GM18907 (cell line): Measurements from ENCODE around the gene TPM4.
"Not testable (repeated sequence)": the region's sequence is repeated elsewhere in the genome, so short reads cannot be mapped to it uniquely, and the experiment has no call there.

Experiments
- ATAC-seq: cut with Tn5 transposase; IDR thresholded peaks from one replicate; pipeline ENCODE4 v1.9.1; 2021; ENCODE audit warnings: mild to moderate bottlenecking, moderate library complexity; ENCODE audit not compliant: unreplicated experiment

TPM4 gene

DNA sequence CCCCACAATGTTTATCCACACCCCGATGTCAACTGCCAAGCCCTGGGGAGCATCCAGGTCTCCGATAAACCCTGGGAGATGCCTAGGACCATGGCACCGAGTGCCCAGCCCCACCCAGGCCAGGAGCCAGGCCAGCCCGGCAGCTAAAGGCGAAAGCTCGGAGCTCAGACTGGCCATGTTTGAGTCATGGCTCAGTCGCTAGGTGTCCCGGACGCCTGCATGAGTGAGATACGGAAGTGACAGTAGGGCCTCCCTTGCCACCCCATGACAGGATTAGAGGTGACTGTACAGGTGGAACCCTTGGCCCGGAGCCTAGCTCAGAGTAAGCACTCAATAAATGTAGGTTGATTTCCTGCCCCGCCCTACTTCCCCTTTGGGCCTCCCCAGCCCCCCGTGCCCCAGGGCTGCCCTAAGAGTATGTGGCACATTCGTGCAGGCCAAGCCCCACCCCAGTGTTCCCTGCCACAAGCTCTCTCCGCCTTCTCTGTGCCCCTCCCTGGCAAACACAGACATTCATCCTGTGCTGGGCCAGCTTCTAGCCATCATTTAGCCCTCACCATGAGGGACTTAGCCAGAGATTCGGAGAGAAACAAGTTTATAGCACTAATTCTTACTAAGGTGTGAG lies 5.8 kb upstream of the TPM4 start:
- ATAC-seq: peak; percentile 51

DNA sequence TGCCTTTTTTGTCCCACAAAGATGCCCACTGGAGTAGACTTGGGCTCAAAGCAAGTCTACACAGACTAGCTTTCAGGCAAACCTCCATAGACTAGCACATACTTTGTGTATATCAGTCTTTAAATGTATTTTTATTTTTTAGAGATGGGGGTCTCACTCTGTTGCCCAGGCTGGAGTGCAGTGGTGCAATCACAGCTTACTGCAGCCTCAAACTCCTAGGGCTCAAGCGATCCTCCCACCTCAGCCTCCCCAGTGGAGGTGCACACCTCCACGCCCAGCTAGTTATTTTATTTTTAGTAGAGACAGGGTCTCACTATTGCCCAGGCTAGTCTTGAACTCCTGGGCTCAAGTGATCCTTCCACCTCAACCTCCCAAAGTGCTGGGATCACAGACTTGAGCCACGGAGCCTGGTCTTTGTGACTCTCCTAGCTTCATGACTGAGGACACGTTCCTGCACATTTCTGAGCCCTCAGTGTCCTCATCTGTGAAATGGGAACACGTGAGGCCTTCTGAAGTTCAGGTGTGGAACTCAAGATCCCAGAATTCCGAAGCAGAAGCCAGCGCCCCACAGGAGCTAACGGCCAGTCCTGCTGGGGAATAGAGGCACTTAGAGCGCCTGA lies 5.1 kb upstream of the TPM4 start:
- ATAC-seq: no peak

DNA sequence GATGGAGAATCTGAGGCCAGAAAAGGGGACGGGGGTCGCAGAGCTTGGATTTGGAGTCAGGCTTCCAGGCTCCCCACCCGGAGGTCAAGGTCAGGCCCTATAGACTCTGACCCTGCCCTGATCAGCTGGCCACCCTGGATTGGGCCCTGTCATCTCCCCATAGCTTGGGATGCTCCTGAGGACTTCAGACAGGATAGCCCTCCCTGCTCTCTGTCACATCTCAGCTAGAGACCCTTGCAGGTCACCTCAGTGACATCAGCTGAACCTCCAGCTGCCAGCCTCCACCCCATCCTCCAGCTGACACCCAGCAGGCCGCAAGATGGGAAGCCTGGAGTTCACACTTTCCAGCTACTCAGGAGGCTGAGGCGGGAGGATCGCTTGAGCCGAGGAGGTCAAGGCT lies 2.8 kb upstream of the TPM4 start:
- ATAC-seq: no peak

DNA sequence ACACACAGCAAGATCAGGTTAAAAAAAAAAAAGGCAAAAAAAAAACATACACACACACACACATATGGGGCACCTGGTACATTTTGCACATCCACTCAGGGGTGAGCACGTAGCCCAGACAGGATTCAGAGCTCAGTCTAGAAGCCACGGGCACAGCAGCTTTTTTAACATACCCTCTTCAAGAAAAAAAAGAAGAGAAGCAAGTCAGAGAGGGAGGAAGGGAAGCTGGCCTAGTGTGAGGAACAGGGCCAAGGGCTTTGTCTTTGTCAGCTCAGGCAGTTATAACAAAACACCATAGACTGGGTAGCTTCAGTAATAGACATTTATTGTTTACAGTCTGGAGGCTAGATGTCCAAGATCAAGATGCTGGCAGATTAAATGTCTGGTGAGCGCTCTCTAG lies 2.3 kb upstream of the TPM4 start:
- ATAC-seq: no peak

DNA sequence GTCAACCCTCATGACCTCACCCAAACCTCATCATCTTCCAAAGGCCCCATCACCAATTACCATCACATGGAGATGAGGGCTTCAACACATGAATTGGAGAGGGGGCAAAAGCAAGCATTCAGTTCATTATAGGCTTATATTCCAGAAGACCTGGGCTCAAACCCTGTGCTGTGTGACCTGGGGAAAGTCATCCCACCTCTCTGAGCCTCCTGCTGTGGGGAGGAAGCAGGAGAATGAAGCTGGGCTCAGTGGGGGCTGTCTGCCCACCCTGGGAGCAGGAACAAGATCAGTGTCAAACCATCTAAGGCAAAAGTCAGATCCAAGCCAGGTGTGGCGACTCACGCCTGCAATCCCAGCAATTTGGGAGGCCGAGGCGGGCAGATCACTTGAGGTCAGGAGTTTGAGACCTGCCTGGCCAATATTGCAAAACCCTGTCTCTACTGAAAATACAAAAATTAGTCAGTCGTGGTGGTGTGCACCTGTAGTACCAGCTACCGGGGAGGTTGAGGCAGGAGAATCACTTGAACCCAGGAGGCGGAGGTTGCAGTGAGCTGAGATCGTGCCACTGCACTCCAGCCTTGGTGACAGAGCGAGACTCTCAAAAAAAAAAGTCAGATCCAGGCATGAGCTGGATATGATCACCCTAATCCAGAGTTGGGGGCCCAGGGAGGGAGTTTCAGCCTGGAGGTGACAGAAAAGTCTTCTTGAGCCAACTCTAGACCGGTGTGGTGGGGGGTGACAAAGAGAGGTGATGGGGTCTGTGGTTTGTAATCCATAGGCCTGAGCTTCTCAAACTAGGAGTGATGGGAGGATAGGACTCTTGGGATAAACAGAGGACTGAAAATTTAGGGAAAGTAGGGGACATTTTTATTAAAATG lies 1.6 kb upstream of the TPM4 start:
- no peak for ATAC-seq

DNA sequence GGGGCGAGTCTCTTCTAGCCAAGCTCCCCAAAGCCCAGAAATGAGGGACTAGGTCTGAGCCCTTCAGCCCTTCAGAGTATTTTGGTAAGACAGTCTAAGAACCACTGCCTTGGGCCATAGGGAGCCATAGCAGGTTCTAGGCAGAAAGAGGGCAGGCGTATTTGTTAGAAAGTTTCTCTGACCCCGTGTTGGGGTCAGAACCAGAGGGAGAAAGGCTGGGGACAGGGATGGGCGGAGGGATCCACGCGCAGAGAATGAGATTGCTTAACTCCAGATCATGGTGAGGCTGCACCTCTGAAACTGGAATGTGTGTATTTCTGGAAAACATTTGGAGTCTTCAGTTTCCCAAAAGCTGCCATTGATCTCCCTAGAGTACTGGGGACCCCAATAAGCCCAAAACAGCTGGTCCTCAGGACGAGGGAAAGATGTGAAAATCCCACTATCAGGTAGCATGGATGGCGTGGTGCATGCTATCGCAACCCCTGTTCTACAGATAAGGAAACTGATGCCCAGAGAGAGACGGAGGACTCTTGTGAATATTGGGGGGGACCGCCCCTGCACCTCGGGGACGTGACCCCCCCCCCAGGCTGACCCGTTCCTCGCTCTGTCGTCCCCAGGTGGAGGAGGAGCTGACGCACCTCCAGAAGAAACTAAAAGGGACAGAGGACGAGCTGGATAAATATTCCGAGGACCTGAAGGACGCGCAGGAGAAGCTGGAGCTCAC lies 703 bp upstream of the TPM4 start:
- ATAC-seq: no peak

DNA sequence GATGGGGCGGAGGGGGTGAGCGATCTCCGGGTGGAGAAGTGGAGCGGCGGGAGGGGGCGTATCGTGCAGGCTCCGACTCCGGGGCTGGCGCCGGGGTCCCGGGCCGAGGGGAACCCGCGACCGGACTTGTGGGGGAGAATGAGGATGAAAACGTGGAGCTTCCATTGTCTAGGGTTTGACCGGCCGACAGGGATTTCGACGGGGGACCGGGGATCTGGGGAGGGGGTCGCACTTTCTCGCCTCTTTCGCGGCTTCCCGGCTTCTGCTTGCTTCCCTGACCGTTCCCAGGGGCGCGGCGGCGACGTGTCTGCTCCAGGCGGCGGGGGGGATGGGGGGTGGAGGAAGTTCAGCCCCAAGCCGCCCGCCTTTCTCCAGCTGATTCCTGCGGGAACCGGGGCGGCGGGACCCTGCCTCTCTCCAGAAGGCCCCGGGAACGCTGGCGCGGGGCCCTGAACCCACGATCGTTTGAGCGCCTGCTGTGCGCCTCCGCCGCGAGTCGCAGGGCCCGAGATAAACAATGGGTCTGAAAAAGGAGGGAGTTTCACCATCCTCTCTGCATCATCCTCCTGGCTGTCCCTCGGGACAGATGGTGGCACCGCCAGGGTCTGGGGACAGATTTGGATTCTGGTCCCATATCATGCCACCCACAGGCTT lies 790 bp downstream of the TPM4 start:
- no peak for ATAC-seq

DNA sequence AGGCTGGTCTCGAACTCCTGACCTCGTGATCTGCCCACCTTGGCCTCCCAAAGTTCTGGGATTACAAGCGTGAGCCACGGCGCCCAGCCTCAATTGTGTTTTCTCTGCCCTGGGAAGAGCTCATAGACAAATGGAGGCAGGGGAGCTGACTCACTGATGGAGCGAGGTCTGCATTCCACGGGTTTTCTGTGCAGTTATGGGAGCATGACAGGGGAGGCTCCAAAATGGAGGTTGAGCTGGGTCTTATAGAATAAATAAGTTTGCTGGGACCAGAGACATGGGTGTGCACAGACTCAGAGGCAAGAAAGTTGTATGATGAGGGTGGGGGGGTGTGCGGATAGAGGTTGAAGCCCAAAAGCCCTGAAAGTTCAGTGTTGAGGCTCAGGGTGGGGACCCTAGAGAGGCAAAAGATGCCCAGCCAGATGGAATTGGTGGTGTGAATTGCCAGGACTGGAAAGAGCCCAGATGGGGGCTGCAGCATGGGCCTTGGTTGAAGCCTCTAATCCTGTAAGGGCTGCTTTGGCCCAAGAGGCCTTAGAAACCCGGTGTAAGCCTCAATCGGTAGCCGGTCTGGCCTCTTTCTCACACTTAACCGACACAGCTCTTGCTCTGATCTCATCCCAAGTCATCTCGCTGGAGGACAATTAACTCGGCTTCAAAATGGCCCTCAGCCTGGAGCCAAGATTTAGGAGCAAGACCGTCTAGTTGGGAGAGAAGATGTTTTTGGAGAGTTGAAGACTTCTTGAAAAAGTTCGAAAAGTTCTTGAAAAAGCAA lies 1.9 kb downstream of the TPM4 start:
- ATAC-seq: no peak

DNA sequence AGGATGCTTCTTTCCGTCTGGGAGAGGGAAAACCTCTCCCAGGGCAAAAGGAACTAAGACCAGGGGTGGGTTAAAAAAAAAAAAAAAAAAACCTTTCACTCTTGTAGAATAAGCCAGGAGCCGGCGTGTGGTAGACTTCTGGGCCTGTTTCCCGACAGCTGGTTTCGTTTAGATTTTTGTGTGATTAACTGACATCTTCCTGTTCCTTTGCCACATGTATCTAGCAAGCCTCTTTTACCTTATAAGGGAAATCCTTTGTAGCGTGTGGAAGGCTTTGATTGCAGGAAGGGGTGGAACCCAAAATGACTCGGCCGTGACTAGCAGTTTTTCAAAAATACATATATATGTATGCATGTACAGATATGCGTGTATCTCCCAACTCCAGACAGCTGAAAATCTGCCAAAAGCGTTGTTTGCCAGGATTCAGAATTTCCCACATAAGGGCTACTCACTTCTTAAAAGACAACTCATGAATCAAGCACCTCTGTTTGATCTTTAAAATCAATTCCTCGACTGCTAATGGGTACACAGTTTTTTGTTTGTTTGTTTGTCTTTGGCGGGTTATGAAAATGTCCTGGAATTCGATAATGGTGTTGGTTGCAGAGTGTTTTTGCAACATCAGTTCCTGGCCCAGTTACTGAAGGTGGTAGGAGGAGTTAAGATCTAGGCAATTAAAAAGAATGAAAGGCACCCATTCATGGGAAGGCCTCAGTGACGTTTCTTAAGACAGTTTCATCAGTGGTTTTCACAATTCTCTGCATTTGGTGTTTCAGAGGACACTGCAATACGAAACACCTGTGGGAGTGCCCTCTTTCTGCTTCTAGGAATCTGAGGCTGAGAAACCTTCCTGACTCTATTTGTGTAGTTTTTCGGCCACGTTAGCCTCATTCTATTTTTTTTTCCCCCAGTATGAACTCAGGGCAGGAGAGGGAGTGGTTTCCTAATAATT lies 2.7 kb downstream of the TPM4 start:
- peak; percentile 58 for ATAC-seq

DNA sequence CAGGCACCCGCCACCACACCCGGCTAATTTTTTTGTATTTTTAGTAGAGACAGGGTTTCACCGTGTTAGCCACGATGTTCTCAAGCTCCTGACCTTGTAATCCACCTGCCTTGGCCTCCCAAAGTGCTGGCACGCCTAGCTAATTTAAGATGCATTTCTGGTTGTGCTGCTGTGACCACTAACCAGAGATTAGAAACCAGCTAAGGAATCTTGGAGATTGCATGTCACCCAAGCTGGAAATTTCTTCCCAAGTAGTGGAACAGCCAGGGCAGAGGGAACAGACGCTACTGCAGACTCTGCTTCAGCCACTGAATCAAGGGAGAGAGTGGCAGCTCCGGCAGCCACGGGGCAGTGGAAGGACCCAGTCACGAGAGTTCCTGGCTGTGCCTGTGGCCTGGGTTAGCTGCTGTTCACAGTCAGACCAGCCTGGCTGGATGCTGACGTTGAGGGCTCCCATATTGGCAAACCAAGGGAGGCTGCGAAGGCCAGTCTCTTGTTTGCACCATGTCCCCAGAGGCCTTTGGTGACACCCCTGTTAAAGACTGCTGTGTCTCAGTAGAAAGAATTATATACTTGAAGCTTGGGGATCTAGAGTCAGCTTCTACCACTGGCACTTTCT lies 7.9 kb downstream of the TPM4 start:
- no peak for ATAC-seq

DNA sequence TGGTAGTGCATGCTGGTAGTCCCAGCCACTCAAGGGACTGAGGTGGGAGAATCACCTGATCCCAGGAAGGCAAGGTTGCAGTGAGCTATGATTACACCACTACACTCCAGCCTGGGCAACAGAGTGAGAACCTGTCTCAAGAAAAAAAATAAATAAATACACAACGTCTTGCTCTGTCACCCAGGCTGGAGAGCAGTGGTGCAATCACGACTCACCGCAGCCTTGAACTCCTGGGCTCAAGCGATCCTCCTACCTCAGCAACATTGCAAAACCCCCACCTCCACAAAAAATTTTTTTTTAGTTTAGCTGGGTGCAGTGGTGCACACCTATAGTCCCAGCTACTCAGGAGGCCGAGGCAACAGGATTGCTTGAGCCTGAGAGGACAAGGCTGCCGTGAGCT lies 8.8 kb downstream of the TPM4 start:
- ATAC-seq: no peak

DNA sequence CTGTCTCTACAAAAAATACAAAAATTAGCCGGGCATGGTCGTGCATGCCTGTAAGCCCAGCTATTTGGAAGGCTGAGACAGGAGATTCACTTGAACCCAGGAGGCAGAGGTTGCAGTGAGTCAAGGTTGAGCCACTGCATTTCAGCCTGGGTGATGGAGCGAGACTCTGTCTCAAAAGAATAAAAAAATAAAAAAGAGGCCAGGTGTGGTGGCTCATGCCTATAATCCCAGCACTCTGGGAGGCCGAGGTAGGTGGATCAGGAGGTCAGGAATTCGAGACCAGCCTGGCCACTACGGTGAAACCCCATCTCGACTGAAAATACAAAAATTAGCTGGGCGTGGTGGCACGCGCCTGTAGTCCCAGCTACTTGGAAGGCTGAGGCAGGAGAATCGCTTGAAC lies 11.1 kb downstream of the TPM4 start:
- ATAC-seq: not testable (repeated sequence)

DNA sequence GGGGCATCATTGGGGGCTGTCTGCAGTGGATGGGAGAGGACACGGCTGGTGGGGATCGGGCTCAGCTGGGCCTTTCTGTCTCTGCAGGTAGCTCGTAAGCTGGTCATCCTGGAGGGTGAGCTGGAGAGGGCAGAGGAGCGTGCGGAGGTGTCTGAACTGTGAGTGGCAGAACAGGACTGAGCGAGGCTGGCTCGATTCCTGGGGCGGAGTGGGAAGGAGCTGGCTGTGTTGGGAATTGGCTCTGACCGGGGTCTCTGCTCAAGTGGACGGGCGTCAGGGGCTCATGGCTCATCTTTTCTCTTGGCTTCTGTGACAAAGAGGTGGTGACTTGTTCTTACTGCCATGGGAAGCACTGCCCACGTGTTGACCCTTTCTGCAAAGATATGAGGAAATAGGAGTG lies 11.6 kb downstream of the TPM4 start:
- ATAC-seq: no peak

DNA sequence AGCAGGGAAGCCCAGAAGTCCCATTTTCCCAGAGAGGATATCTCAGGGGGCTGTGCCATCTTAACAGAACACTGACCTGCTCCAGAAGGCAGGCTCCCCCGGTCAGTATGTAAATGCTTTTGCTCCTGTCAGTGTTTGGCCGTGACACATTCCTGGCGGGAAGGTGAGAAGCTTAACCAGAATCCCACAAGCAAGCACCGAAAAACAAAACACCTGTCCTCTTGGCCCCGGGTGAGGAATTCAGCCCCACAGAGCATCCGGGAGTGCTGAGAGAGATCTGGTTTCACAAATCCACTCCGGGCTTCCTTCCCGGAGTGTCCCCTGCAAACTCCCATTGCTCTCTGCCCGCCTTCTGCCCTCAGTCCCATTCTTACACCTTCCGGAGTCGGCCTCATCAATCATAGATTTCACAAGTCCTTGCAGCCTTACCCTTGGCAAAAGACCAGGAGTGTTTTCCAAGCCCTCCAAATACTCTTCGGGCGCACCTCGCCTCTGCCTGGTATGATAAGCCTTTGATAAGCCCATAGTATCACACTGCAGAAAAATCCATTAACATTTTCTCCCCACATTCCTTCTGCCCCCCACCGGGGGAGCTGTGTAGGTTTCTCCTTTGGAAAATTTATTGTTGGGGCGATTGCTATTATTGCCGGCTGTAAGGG lies 12.2 kb downstream of the TPM4 start:
- ATAC-seq: no peak

DNA sequence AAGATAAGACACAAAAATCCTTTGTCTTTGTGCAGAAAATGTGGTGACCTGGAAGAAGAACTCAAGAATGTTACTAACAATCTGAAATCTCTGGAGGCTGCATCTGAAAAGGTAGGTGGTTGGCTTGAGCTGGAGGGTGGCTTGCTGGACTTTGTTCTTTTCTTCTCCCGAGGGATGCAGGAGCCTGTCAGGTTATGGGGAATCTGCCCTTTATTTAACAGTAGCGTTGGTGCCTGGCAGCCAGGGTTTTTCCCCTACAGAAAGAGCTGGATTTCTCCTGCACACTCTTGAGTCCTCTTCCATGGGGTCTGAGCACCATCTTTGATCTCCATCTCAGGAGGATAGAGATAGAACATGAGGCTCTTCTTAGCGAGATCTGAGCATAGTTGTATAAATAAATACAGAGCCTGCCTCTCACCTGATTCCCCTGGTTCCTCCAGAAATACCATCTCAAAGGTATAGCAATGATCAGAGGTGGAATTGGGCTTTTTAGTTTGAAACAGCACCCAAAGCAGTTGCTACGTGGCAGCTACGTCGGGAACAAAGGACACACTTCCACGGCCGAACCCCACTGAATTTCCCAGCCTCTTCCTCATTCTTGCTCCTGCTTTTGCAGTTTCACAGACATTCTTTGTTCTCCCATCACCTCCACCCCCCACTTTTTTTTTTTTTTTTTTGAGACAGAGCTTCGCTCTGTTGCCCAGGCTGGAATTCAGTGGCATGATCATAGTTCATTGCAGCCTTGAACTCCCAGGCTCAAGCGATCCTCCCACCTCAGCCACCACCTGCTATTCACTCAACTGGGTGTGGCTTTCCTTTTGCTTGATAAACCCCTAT lies 12.9 kb downstream of the TPM4 start:
- ATAC-seq: no peak

DNA sequence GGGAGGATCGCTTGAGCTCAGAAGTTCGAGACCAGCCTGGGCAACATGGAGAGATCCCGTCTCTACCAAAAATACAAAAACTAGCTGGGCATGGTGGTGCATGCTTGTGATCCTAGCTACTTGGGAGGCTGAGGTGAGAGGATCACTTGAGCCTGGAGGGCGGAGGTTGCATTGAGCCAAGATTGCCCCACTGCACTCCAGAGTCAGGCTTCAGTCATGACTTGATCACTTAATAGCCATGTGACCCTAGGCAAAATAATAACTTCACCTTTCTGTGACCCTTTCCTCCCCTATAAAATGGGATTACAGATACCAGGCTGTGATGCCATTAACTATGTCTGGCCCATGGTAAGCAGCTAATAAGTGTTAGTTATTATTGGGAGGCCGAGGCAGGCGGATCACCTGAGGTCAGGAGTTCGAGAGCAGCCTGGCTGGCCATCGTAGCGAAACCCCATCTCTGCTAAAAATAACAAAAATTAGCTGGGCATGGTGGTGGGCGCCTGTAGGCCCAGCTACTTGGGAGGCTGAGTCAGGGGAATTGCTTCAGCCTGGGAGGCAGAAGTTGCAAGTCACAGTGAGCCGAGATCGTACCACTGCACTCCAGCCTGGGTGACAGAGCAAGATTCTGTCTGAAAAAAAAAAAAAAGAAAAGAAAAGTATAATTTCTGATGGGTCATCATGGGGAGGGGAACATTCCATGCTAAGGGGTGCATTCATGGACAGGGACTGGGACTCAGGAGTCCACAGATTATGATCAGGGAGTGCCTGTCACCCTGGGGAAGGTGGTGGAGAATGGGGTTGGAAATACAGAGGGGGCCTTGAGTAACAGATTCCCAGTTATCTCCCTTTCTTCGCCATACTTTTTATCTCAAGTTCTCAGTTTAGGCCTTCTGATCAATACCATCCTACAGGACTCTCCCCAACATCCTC lies 15.5 kb downstream of the TPM4 start:
- ATAC-seq: no peak
